ENCODE data around the gene ISG15.

Gene ISG15

GRCh38 chr1:1019122-1019999 lies 6.1 kb downstream of the ISG15 start:
- DNase-seq (ENCODE audit: low read depth) = peak; percentile 67
- no peak for TF ChIP-seq CTCF (conservative IDR thresholded peaks at IDR 0.05; ENCODE audit: control insufficient read depth, insufficient read depth, low read depth, low read length)
- peak overlapping the region; percentile 29 for H3K4me3 ChIP-seq (ENCODE audit: control insufficient read depth, low read depth, low read length)

- peak within 1 kb of the TSS; percentile 29 for H3K4me3 ChIP-seq (ENCODE audit: control insufficient read depth, low read depth, low read length)
- no peak for TF ChIP-seq CTCF (conservative IDR thresholded peaks at IDR 0.05; ENCODE audit: control insufficient read depth, insufficient read depth, low read depth, low read length)
- no peak for DNase-seq (ENCODE audit: low read depth)
Observed at GRCh38 chr1:1020000-1020404, 6.7 kb downstream of the ISG15 start, which contains the start of gene AGRN. Gene AGRN, plus strand, starts transcription at chr1:1020120. Its CDS starts 53 bp downstream, at chr1:1020173.

- no peak for DNase-seq (ENCODE audit: low read depth)
- no peak for TF ChIP-seq CTCF (conservative IDR thresholded peaks at IDR 0.05; ENCODE audit: control insufficient read depth, insufficient read depth, low read depth, low read length)
- peak overlapping the region; percentile 19 for H3K4me3 ChIP-seq (ENCODE audit: control insufficient read depth, low read depth, low read length)
Observed at GRCh38 chr1:1020415-1021009, 7.2 kb downstream of the ISG15 start.

GRCh38 chr1:1021010-1021919 lies 8.0 kb downstream of the ISG15 start:
- H3K4me3 ChIP-seq (ENCODE audit: control insufficient read depth, low read depth, low read length) = peak overlapping the region; percentile 19
- peak; percentile 56 for DNase-seq (ENCODE audit: low read depth)
- no peak for TF ChIP-seq CTCF (conservative IDR thresholded peaks at IDR 0.05; ENCODE audit: control insufficient read depth, insufficient read depth, low read depth, low read length)

- TF ChIP-seq CTCF (conservative IDR thresholded peaks at IDR 0.05; ENCODE audit: control insufficient read depth, insufficient read depth, low read depth, low read length) = no peak
- H3K4me3 ChIP-seq (ENCODE audit: control insufficient read depth, low read depth, low read length) = no peak overlapping the region
- DNase-seq (ENCODE audit: low read depth) = peak; percentile 21
Observed at GRCh38 chr1:1021920-1022259, 8.6 kb downstream of the ISG15 start.

- no peak for TF ChIP-seq CTCF (conservative IDR thresholded peaks at IDR 0.05; ENCODE audit: control insufficient read depth, insufficient read depth, low read depth, low read length)
- DNase-seq (ENCODE audit: low read depth) = no peak
- no peak overlapping the region for H3K4me3 ChIP-seq (ENCODE audit: control insufficient read depth, low read depth, low read length)
Observed at GRCh38 chr1:1022302-1023009, 9.2 kb downstream of the ISG15 start.

Measured in fibroblast of mammary gland (primary cell).